Measurements from ENCODE around the gene MPP3. TPM values are rescaled to one million over a fixed set of nuclear protein-coding genes. Genes with fewer than 3 reads are reported as not detected.
A peak's percentile ranks its signal among the peaks of the same experiment; 100 is the strongest.

The MPP3 gene
- total RNA-seq, 2 experiments from 2014 or later, result 0.11 TPM; not detected in 1

- no peak overlapping the region for H3K27ac Mint-ChIP-seq
These were observed 1.2 kb upstream of the MPP3 start for GRCh38 chr17:43834106-43834505.

GRCh38 chr17:43832168-43832975 lies 574 bp downstream of the MPP3 start:
- POLR2A ChIA-PET, result no interaction called here
- peaks cover 2% of the 10 kb centered on the region for H3K36me3 Mint-ChIP-seq
- peak; percentile 39 for DNase-seq
- peaks cover 59% of the 10 kb centered on the region for H3K27me3 Mint-ChIP-seq
- ATAC-seq (ENCODE audit: low read depth), result no peak
- no peak overlapping the region for H3K27ac Mint-ChIP-seq
- peaks cover 3% of the 10 kb centered on the region for H3K9me3 Mint-ChIP-seq
- peak overlapping the region; percentile 58 for H3K4me3 Mint-ChIP-seq
- peaks cover 5% of the 10 kb centered on the region for H3K4me1 Mint-ChIP-seq

More at GRCh38 chr17:43834106-43834505, 1.2 kb upstream of the MPP3 start:
- peaks cover 2% of the 10 kb centered on the region for H3K36me3 Mint-ChIP-seq
- no peak for ATAC-seq (ENCODE audit: low read depth)
- peaks cover 3% of the 10 kb centered on the region for H3K9me3 Mint-ChIP-seq
- peaks cover 61% of the 10 kb centered on the region for H3K27me3 Mint-ChIP-seq
- no peak for DNase-seq
- H3K4me3 Mint-ChIP-seq, result no peak overlapping the region
- H3K4me1 Mint-ChIP-seq, result peaks cover 5% of the 10 kb centered on the region
- POLR2A ChIA-PET, result no interaction called here

- Mint-ChIP-seq H3K9me3 (peaks cover 3% of the 10 kb centered on the region), H3K27ac (no peak overlapping the region), H3K36me3 (peaks cover 2% of the 10 kb centered on the region), H3K27me3 (peaks cover 52% of the 10 kb centered on the region), H3K4me3 (no peak overlapping the region), H3K4me1 (peaks cover 5% of the 10 kb centered on the region)
- POLR2A ChIA-PET, result no interaction called here
- DNase-seq (no peak), ATAC-seq (ENCODE audit: low read depth) (no peak)
These were observed 1.3 kb downstream of the MPP3 start for GRCh38 chr17:43831633-43832032.

- Mint-ChIP-seq H3K4me1 (peaks cover 5% of the 10 kb centered on the region), H3K36me3 (peaks cover 2% of the 10 kb centered on the region), H3K4me3 (no peak overlapping the region), H3K27ac (no peak overlapping the region), H3K9me3 (peaks cover 3% of the 10 kb centered on the region), H3K27me3 (peaks cover 43% of the 10 kb centered on the region)
- ATAC-seq (ENCODE audit: low read depth) (no peak), DNase-seq (no peak)
- POLR2A ChIA-PET, result no interaction called here
These were observed 2.3 kb downstream of the MPP3 start for GRCh38 chr17:43830510-43831140.

GRCh38 chr17:43829738-43830137 lies 3.2 kb downstream of the MPP3 start:
- no peak overlapping the region for H3K4me3 Mint-ChIP-seq
- peaks cover 34% of the 10 kb centered on the region for H3K27me3 Mint-ChIP-seq
- ATAC-seq (ENCODE audit: low read depth) (no peak), DNase-seq (no peak)
- no peak overlapping the region for H3K27ac Mint-ChIP-seq
- H3K4me1 Mint-ChIP-seq, result peaks cover 5% of the 10 kb centered on the region
- POLR2A ChIA-PET, result no interaction called here
- peaks cover 2% of the 10 kb centered on the region for H3K36me3 Mint-ChIP-seq
- peaks cover 3% of the 10 kb centered on the region for H3K9me3 Mint-ChIP-seq

- Mint-ChIP-seq H3K36me3 (no peaks in the 10 kb centered on the region), H3K27me3 (peaks cover 19% of the 10 kb centered on the region), H3K27ac (no peak overlapping the region), H3K4me3 (no peak overlapping the region), H3K4me1 (peaks cover 1% of the 10 kb centered on the region), H3K9me3 (no peaks in the 10 kb centered on the region)
- POLR2A ChIA-PET, result no interaction called here
- ATAC-seq (ENCODE audit: low read depth), result no peak
- no peak for DNase-seq
These were observed 5.3 kb downstream of the MPP3 start for GRCh38 chr17:43827596-43827995.

- Mint-ChIP-seq H3K4me1 (no peaks in the 10 kb centered on the region), H3K9me3 (no peaks in the 10 kb centered on the region), H3K27me3 (peaks cover 7% of the 10 kb centered on the region), H3K4me3 (no peak overlapping the region), H3K36me3 (no peaks in the 10 kb centered on the region), H3K27ac (no peak overlapping the region)
- DNase-seq (no peak), ATAC-seq (ENCODE audit: low read depth) (no peak)
- POLR2A ChIA-PET, result no interaction called here
These were observed 6.7 kb downstream of the MPP3 start for GRCh38 chr17:43826206-43826605.

GRCh38 chr17:43825567-43825966 lies 7.4 kb downstream of the MPP3 start:
- POLR2A ChIA-PET, result no interaction called here
- DNase-seq (no peak), ATAC-seq (ENCODE audit: low read depth) (no peak)
- Mint-ChIP-seq H3K27me3 (peaks cover 2% of the 10 kb centered on the region), H3K27ac (no peak overlapping the region), H3K36me3 (no peaks in the 10 kb centered on the region), H3K9me3 (no peaks in the 10 kb centered on the region), H3K4me3 (no peak overlapping the region), H3K4me1 (no peaks in the 10 kb centered on the region)

- no peak overlapping the region for H3K4me3 Mint-ChIP-seq
- H3K36me3 Mint-ChIP-seq, result no peaks in the 10 kb centered on the region
- no peak for DNase-seq
- peaks cover 7% of the 10 kb centered on the region for H3K27me3 Mint-ChIP-seq
- POLR2A ChIA-PET, result no interaction called here
- ATAC-seq (ENCODE audit: low read depth), result no peak
- no peaks in the 10 kb centered on the region for H3K9me3 Mint-ChIP-seq
- no peaks in the 10 kb centered on the region for H3K4me1 Mint-ChIP-seq
- no peak overlapping the region for H3K27ac Mint-ChIP-seq
These were observed 9.4 kb downstream of the MPP3 start for GRCh38 chr17:43823350-43824084.

- no peak for ATAC-seq (ENCODE audit: low read depth)
- Mint-ChIP-seq H3K27ac (no peak overlapping the region), H3K36me3 (no peaks in the 10 kb centered on the region), H3K9me3 (no peaks in the 10 kb centered on the region), H3K27me3 (peaks cover 6% of the 10 kb centered on the region), H3K4me1 (no peaks in the 10 kb centered on the region), H3K4me3 (no peak overlapping the region)
- POLR2A ChIA-PET, result no interaction called here
- DNase-seq, result no peak
These were observed 10.3 kb downstream of the MPP3 start for GRCh38 chr17:43822570-43823190.

GRCh38 chr17:43820759-43821158 lies 12.2 kb downstream of the MPP3 start:
- Mint-ChIP-seq H3K9me3 (no peaks in the 10 kb centered on the region), H3K36me3 (no peaks in the 10 kb centered on the region), H3K27me3 (peaks cover 6% of the 10 kb centered on the region), H3K27ac (no peak overlapping the region), H3K4me1 (no peaks in the 10 kb centered on the region), H3K4me3 (no peak overlapping the region)
- DNase-seq, result no peak
- POLR2A ChIA-PET, result no interaction called here
- no peak for ATAC-seq (ENCODE audit: low read depth)

GRCh38 chr17:43818966-43819365 lies 14.0 kb downstream of the MPP3 start:
- ATAC-seq (ENCODE audit: low read depth), result no peak
- no peak for DNase-seq
- POLR2A ChIA-PET, result no interaction called here
- Mint-ChIP-seq H3K27ac (no peak overlapping the region), H3K4me1 (no peaks in the 10 kb centered on the region), H3K27me3 (peaks cover 6% of the 10 kb centered on the region), H3K4me3 (no peak overlapping the region), H3K36me3 (no peaks in the 10 kb centered on the region), H3K9me3 (no peaks in the 10 kb centered on the region)

- no peak for DNase-seq
- Mint-ChIP-seq H3K4me3 (no peak overlapping the region), H3K4me1 (no peaks in the 10 kb centered on the region), H3K36me3 (no peaks in the 10 kb centered on the region), H3K27me3 (peaks cover 6% of the 10 kb centered on the region), H3K9me3 (no peaks in the 10 kb centered on the region), H3K27ac (no peak overlapping the region)
- ATAC-seq (ENCODE audit: low read depth), result no peak
- POLR2A ChIA-PET, result interaction anchor here (0.6 kb wide), 1 partner anchor 31 kb away, joined by 3 read pairs; no protein-coding TSS in a partner anchor
These were observed 15.1 kb downstream of the MPP3 start for GRCh38 chr17:43817826-43818225.

Measured in activated naive CD8-positive, alpha-beta T cell treated with anti-CD3 and anti-CD28 coated beads, Interleukin-2, amount 10 ng/mL, durations not matched to agents 7 days and 5 days (primary cell).